Activated T-cell treated with anti-CD3 and anti-CD28 coated beads for 24 hours (primary cell): ENCODE data around the gene CACHD1.

ENCODE experiments used
- DNase-seq: peaks from one replicate; pipeline ENCODE4 v3.0.0-alpha.2; 2020; ENCODE audit warnings: low read depth

CACHD1 gene

DNA sequence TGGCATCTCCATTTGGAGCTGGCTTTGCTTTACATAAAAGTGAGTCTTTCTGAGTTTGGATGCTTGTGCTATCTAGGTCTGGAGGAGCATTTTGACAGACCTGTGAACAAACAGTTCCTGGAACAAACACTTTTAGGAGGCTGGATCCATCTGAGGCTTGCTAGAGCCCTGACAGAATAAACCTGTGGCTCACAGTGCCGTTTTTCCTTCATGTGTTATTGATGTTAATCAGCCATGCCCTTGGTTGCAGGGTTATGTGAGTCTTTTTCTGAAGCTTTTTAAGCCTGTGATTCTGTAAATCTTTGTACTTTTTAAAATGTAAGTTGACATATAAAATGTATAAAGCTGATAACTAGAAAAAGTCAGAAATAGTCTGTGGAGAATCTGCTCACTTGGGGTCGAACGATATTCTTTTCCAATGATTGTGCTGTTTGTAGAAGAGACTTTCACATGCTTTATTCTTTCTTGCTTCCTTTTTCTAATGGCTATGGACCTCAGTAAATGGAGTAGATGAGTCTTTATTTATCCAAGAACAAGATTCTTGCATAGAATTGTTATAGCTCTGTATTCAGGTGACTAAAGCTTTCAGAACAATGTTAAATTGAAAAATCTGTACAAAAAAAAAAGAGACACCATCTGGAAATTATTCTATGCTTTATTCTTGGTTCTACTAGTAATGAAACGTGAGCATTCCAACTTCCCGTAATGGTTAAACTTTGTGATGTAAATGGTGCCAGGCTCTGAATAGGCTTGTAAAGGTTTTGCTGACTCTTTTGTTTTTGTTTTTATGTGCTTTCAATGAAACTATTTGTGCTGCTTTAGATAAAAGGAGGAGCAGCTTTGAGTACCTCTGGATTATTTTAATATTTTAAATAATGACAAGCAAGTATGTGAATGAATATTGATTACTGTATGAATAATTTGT is 53.7 kb downstream of the CACHD1 start:
- DNase-seq = no peak

DNA sequence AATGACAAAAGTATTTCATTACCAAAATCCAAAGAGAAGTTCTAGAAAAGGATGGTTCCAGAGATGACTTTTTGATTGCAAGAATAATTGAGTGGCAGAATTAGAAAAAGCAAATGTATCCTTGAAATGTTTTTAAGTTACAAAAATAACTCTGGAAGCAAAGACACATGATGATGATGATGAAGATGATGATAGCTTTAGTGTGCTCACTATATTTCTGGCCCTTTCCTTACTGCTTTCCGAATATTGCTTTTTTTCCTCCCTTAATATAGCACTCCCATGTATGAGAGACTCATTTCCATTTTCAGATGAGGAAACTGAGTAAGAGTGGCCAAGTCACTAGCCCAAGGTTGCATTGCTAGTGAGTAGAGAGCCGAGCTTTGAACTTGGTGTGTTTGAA is 54.7 kb downstream of the CACHD1 start:
- DNase-seq = no peak

DNA sequence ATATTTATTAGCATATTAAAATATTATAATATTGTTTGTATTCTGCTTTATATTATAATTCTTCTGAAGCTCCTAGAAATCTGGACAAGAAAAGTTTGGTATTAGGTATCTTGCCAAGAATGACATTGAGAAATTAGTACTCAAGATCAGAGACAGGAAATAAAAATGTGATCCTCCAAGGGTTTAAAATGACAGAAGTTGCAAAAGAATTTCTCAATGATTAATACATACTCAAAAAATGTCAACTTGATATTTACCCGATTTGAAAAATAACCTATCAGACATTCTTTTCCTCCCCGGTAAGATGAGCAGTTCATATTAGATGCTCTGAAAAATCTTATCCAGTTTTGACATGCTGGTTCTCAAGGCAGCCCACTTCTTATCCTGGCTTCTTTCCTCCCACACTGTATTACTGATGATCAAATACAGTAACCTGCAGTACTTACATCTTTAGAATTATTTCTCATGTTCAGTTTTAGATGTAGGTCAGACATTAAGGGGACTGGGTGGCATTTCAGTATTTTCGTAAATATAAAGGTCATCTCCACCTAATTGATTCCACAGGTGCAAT is 55.3 kb downstream of the CACHD1 start:
- no peak for DNase-seq

DNA sequence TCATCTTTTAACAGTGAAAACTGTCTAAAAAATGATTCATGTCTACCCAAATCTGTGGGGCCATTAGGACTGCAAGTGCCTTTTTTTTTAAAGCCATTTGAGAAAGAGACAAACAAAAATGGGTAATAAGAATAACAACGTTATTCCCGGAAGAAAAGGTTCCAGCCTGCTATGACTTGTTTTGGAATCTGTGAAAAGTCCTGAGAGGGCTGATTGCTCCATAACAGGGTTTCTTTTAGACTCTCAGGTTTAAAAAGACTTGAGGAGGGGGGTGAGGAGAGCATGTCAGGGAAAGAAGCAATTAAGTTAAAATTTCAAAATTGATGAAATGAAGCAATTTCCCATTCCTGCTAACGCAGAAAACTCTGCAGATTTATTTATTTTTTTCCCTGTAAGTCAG is 56.4 kb downstream of the CACHD1 start:
- DNase-seq = no peak

DNA sequence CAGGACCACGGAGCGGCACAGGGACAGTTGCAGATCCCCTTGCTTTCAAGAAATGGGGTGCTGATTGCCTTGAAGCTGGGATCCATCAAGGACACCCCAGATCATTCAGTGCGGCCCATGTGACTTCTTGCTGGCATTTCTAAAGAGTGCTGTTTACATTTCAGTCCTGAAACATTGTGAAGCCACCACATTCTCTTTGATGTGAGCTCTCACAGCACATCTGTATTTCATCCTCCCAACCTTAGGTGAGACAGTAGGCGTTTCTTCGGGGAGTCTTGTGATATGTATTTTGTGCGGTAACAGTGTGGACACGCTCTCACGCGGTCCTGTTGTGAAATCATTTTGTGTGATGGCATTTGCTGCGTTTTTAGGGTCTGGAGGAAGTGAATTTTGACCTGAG is 57.2 kb downstream of the CACHD1 start:
- no peak for DNase-seq

DNA sequence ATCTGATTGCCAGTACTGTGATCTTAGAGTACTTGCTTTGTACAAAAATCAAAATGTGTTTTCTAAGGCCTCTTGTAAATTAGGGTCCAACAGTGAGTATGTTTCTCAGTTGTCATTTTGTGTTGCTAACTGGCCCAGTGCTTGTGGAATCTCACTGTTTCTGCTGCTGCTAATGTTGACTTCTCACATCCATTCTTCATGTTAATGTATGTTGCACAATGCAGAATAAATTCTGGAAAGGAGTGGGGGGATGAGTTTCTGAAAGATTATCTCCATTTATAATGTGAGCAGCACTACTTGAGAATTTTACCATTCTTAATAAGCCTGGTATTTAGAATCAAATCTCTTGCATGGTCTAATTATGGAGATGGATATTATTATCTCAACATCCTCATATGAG is 57.9 kb downstream of the CACHD1 start:
- DNase-seq = no peak

DNA sequence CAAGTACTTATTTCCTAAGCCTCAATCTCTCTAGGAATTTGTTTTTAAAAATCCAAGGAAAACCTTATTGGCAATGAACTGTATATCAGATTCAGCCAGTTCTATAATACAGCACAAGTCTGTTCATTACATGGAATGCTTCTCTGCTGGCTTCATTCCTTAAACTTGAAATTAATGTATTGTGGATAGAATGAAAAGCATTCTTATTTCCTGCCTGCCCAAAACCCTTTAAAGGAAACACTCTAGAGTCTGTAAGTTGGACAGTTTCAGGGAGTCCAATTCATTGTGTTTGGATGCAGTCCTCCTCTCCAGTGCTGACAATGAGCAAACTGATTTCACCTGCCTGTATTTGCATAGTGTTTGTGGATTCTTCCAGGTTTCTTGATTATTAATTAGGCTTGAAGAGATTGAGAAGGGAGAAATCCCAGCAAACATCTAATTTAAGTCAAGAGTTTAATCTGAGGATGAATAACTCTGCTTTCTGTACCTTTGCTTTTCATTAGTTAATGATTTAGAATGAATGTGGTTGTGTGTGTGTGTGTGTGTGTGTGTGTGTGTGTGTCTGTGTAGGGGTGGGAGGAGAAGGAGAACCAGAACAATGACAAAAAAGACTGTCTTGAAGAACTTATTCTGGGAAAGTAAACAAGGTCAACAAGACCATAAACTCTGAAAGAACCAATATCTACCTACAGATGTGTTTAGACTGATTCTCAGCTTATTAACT is 61.2 kb downstream of the CACHD1 start:
- DNase-seq = no peak

DNA sequence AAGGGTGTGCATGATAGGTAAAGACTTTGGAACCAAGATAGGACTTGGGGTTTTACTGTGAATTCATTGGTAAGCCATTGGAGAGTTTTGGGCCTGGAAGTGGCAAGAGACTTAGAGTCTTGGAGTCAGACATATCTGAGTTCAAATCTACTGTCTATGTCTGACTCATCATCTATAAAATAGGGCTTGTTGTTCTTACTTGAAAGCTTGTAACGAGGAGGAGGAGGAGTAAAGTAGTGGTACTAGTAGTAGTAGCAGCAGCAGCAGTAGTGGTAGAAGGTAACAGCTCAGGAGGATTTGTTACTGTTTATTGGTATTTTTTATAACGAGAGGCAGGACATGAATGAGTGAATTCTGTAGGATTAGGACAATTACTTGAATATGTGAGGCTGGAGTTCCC is 62.7 kb downstream of the CACHD1 start:
- DNase-seq = no peak

DNA sequence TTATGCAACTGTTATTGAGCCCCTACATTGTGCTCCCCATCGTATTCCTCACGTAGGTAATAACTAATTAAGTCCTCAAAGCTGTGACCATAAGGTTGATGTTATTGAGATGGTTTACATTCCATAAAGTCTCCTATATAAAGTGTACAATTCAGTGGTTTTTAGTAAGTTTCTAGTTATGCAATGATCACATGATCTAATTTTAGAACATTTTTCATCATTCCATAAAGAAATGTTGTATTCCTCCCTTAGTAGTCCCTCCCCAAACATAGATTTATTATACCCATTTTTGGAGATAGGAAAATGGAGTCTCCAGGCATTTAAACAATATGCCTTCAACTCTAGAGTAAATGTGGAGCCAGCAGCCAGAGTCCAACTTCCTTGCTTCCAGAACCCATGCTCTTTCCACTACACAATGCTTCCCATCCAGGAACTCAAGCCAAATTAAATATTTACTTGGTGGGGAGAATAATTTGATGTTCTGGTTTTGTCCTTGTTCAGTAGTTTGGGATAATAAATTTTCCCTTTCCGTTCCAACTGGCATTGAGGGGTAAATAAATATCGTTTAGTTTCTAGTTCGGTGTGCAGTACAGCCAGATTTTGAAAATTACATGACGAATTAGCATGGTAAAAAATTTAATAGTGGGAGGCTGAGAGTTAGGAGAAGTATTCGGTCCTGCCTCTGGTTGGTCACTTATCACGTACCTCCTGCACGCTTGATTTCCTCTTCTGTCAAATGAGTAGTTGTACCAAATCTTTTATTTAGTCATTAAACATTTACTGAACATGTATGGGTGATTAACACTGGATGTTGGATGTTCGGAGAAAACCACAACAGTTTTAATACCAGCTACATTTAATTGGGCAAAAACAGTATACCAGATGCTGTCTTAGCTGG is 66.3 kb downstream of the CACHD1 start:
- no peak for DNase-seq

DNA sequence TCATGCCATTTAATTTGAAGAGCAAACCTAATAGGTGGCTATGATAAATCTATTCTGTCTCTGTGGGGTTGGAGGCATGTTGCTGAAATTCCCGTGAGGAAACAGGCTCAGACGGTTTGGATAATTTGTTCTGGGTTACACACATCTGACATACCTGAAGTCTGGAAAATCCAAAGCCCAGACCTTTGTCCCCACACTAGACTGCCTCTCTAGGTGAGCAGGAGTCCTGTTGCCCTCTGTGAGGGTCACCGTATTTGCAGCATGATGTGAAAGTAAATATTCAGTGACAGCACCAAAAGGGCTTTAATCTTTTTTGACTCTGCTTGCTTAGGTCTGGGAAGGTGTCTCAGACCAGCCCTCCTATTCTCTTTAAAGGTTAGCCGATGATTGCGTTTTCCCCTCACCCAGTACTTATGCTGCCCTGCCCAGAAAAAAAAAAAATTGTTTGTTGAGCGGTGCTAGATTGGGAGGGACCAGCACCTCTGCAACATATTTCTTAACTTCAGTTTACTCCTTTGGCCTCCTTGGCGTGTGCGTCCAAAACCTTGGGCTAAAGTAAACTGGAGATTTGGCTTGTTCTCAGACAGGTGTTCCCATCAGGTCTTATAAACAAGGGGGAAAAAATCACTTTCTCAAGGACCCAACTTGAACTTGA is 67.0 kb downstream of the CACHD1 start:
- no peak for DNase-seq

DNA sequence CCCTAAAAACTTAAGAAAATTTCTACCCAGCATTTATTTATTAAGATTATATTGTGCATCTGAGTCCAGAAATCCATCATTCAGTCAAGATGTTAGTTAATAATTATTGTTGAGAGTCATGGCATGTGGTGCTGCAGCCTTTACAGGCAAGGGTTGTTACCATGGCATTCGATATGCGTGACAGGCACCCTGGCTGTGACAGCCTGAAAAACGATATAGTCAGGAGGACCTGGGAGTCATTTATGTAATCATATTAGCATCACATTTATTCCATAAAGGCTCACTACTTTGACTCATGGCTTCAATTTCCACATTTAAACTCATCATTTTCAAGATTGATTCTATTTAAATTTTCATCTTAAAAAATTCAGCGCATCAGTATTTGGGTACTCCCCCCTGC is 68.0 kb downstream of the CACHD1 start:
- DNase-seq = no peak

DNA sequence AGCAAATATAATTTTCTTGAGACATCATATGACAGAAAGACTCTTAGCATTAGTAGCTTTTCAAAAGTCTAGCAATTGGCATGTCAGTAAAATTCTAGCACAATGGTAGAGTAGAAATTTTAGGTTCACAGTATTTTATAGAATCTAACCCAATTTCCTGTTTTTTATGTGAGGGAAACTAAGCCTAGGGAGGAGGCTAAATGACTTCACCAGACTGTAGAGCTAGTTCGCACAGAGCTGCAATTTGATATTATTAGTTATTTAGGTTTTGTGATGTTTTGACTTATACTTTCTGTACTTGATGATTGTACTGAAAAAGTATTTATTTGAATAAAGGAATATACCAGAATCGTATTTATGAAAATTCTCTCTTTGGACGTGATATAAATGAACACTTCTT is 68.5 kb downstream of the CACHD1 start:
- DNase-seq = no peak

DNA sequence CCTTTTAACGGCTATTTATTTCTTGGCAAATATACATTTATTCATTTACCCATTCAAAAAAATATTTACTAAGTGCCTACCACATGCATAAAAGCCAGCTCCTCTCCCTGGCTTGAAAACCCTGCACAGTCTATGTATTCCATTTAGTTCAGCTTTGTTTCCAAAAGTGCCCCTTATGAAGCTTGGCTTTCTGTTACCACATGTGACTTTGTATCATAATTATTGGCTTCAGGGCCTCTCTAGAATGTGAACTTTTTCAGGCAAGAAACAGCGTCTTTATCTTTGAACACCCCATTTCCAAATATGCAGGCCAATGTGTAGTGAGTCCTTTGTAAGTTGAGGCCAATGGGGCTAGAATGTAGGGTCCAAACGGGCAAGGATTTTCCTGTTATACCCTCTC is 69.4 kb downstream of the CACHD1 start:
- no peak for DNase-seq

DNA sequence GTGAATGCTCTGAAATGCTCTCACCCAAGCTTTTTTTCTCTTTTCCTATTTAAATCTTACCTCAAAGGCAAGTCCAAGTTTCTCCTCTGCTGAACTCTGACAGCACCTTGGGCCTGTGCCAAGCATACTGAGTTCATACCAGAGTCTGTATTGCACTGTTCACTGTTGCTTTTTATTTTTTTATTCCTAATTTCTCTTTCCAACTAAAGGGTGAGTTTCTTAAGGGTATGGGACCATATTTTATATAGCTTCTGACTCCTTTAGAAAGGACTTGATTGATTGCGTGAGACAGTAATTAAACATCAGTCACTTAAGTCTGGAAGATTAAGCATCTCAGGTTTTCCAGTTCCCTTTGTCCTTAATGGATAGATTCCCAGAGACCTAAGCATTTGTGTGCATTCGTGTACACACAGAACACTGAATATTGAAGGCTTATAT is 69.9 kb downstream of the CACHD1 start:
- no peak for DNase-seq

DNA sequence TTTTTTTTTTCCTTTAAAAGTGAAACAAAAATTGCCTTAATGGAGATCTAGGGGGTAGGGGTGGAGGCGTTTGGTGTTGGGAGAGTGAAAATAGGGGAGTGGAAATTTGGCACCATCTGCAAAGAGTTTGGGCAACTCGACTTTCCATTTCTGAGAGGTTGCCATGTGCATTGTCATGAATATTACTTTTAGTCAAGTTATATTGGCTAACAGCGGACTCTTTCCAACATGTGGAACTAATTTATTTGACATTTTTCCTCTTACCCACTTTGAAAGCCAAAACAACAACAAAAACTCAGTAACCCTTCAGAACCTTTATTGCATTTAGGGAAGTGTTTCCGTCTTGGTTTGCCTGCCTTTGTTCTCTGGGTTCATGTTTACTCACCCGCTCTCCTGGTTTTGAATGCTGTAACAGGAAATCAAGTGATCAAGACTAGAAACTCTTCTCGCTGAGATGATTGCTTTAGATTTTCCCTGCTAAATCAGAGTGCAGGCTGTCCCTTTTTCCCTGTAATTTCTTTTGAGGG is 70.4 kb downstream of the CACHD1 start:
- no peak for DNase-seq

DNA sequence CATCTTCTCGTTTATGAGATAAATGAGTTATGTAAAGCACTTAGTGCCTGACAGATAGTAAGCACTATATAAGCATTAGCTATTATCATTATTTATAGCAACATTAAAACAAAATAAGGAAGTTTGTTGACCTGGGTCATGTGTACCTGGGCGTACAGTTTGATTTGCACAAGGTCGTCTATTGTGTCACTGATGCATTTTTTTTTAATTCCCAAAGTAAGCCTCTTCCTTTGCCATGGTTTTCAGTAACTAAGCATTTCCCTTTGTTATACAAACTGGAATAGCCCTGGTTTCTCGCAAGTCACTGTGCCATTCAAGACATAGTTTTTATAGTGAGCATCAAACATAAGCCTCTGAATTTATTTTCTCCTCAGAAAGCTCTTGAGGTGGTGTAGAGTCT is 72.2 kb downstream of the CACHD1 start:
- DNase-seq = no peak

DNA sequence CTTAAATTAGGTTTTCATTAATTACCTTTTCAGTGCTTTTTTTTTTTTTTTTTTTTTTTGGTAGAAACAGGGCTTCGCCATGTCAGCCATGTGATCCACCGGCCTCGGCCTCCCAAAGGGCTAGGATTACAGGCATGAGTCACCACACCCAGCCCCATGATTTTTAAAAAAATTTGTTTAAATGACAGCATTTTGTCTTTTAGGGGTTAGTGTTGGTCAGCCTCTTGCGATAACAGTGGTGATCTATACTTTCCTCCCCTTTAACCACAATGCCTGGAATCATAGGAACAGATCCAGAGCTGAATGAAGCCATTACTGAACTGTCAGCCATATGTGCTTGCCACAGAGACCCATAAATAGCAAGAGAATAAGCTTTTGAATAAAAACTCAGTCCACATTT is 73.9 kb downstream of the CACHD1 start:
- no peak for DNase-seq

DNA sequence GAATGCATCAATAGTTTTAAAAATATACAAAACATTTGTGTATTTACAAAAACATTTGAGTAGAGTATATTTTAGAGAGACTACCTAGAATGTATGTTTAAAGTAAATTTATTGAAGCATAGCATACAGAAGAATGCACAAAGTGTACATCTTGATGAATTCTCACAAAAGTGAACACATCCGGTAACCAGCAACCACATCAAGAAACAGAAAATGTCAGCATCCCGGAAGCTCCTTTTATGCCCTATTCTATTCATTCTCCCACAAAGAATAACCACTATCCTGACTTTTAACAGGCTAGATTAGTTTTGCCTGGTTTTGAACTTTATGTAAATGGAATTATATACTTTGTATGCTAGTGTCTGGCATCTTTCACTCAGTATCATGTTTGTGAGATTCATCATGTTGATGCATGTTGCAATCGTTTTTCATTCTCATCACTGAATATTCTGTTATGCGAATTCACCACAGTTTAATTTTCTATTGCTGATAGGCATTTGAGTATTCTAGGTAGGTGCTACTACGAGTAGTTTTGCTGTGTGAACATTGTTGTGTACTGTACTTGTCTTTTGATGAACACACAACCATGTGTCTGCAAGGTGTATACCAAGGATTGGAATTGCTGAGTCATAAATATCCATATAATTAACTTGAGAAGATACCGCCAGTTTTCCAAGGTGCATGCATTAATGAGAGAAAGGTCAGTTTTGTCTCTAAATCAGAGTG is 75.4 kb downstream of the CACHD1 start:
- no peak for DNase-seq

DNA sequence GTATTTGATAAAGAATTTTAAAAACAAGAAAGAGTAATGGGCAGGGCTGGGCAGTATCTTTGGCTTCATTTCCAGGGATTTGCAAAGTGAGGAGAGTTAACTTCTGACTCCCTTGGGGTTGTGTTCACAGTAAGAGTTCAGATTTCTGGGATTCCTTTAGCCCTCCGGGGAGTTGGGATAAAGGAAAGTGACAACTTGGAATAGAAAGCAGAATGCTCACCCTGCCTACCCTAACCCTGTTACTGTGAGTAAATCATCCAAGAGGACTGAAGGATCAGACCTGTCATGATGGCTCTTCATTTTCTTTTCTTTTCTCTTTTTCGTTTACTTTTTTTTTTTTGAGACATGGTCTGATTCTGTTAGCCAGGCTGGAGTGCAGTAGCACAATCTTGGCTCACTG is 76.1 kb downstream of the CACHD1 start:
- DNase-seq = no peak

DNA sequence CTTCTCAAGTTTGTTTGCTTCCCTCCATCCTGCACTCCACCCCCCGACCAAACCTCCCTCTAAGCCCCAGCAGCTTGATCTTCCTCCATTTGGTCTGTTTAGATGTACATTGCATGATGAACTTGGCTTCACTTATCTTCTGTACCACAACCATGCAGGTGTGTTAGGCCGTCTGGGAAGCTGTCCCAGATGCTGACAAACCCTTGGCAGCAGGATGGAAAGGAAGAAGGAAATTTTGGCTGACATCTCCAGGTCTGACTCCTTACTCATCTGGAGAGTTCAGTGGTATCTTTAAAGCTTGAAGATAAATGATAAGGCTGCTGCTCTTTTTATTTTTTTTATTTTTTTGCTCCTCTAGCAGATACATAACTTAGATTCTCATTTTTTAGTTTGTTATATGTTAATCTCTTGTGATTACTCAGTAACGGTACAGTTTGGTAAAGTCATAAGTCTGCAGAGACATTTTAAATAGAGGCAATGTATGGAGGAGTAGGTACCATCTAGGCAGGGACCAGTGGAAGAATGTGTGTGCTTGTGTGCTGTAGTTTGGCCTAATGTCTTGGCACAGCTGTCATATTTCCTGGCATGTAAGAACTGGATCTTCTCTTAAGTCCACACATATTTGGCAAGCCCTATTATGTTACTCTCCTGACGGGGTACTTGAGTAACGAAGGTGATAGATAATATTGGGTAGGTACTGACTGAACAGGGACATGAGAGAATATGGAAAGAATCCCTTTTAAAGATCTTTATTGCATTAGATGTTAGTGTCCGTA is 79.7 kb downstream of the CACHD1 start:
- no peak for DNase-seq
